Loucy (cell line): ENCODE measurements around the gene HPS1.
"Not testable (repeated sequence)": the region's sequence is repeated elsewhere in the genome, so short reads cannot be mapped to it uniquely, and the experiment has no call there.

Source experiments
- H2AFZ ChIP-seq: fragments of 200-600 bp; sonication (generic); 2 replicates; pipeline ENCODE4 v1.6.0; 2016; ENCODE audit warnings: antibody characterized with exemption, mild to moderate bottlenecking, low read length, moderate library complexity
- H3F3A ChIP-seq: fragments of 200-600 bp; 2 replicates; pipeline ENCODE4 v1.6.0; 2016; ENCODE audit warnings: antibody characterized with exemption, low read depth, mild to moderate bottlenecking
- H3K27me3 ChIP-seq: fragments of 200-600 bp; sonication (generic); 2 replicates; pipeline ENCODE4 v1.6.1; 2014; ENCODE audit warnings: low read length, mild to moderate bottlenecking; ENCODE audit not compliant: insufficient read depth, poor library complexity, severe bottlenecking
- H3K36me3 ChIP-seq: fragments of 200-600 bp; sonication (generic); 2 replicates; pipeline ENCODE4 v1.6.1; 2016; ENCODE audit warnings: low read length; ENCODE audit not compliant: insufficient read depth
- H3K4me1 ChIP-seq: fragments of 200-600 bp; sonication (generic); 2 replicates; pipeline ENCODE4 v1.5.1; 2014; ENCODE audit warnings: low read length, mild to moderate bottlenecking; ENCODE audit not compliant: insufficient read depth, poor library complexity, severe bottlenecking
- H3K4me2 ChIP-seq: fragments of 200-600 bp; sonication (generic); 2 replicates; pipeline ENCODE4 v1.6.0; 2014; ENCODE audit warnings: antibody characterized with exemption, low read length, low read depth, mild to moderate bottlenecking; ENCODE audit not compliant: poor library complexity, severe bottlenecking
- H3K4me3 ChIP-seq: fragments of 200-600 bp; sonication (generic); 2 replicates; pipeline ENCODE4 v1.5.1; 2014; ENCODE audit warnings: low read length, mild to moderate bottlenecking, mixed read lengths; ENCODE audit not compliant: poor library complexity, severe bottlenecking
- H3K79me2 ChIP-seq: fragments of 200-600 bp; sonication (generic); 2 replicates; pipeline ENCODE4 v1.6.1; 2014; ENCODE audit warnings: low read length; ENCODE audit not compliant: insufficient read depth
- H3K9ac ChIP-seq: fragments of 200-600 bp; sonication (generic); 2 replicates; pipeline ENCODE4 v1.6.0; 2014; ENCODE audit warnings: mild to moderate bottlenecking, low read depth, low read length, moderate library complexity; ENCODE audit not compliant: poor library complexity, severe bottlenecking
- H3K9me2 ChIP-seq: fragments of 200-600 bp; sonication (generic); replicated peaks from 2 replicates; pipeline ENCODE4 v1.6.1; 2016; ENCODE audit warnings: low read depth, low read length, mixed read lengths
- H3K9me3 ChIP-seq: fragments of 200-600 bp; sonication (generic); 2 replicates; pipeline ENCODE4 v1.6.1; 2014; ENCODE audit warnings: mild to moderate bottlenecking, antibody characterized with exemption, low read length, low read depth; ENCODE audit not compliant: insufficient read depth
- H4K20me1 ChIP-seq: fragments of 200-600 bp; sonication (generic); 2 replicates; pipeline ENCODE4 v1.6.0; 2014; ENCODE audit warnings: antibody characterized with exemption, low read length, mild to moderate bottlenecking; ENCODE audit not compliant: insufficient read depth, poor library complexity, severe bottlenecking
- EZH2phosphoT487 ChIP-seq: fragments of 200-600 bp; IDR thresholded peaks from 2 replicates; pipeline ENCODE4 v1.6.1; 2018; ENCODE audit warnings: antibody characterized with exemption, mild to moderate bottlenecking, moderate library complexity, borderline replicate concordance
- TF ChIP-seq, protein P1 (sequence below): fragments of 200-600 bp; sonication (generic); conservative IDR thresholded peaks from 2 replicates; pipeline ENCODE4 v1.5.1; 2014; ENCODE audit warnings: mild to moderate bottlenecking, antibody characterized with exemption, low read length

Gene HPS1

DNA sequence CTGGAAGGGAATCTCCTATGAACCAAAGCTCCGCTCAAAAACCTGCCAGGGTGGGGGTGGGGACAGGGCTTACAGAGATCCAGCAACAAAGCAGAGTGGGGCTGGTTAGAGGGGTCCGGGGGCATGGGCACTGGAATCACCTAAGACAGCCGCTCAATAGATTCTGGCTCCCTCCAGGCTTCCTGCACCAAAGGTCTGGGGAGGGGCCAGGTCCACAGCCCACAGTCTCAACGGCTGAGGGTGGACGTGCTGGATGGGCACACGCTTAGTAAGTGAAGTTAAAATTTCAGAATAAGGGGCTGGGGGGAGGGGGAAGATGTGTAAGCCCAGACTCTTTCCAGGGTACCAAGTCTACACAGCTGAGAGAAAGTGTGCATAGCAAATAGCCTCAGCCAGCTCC, 62.9 kb downstream of the HPS1 start:
- Histone ChIP-seq H2AFZ (no peak overlapping the region), H4K20me1 (no peaks in the 10 kb centered on the region), H3K4me3 (no peak overlapping the region), H3K9me3 (no peaks in the 10 kb centered on the region), H3K4me2 (no peak overlapping the region), H3K9me2 (no peaks in the 10 kb centered on the region), H3K36me3 (no peaks in the 10 kb centered on the region), H3K79me2 (no peaks in the 10 kb centered on the region), H3K9ac (no peak overlapping the region), H3F3A (no peaks in the 10 kb centered on the region), H3K4me1 (no peaks in the 10 kb centered on the region), H3K27me3 (no peaks in the 10 kb centered on the region)
- TF ChIP-seq EZH2phosphoT487, result no peak
- TF ChIP-seq, protein P1, sequence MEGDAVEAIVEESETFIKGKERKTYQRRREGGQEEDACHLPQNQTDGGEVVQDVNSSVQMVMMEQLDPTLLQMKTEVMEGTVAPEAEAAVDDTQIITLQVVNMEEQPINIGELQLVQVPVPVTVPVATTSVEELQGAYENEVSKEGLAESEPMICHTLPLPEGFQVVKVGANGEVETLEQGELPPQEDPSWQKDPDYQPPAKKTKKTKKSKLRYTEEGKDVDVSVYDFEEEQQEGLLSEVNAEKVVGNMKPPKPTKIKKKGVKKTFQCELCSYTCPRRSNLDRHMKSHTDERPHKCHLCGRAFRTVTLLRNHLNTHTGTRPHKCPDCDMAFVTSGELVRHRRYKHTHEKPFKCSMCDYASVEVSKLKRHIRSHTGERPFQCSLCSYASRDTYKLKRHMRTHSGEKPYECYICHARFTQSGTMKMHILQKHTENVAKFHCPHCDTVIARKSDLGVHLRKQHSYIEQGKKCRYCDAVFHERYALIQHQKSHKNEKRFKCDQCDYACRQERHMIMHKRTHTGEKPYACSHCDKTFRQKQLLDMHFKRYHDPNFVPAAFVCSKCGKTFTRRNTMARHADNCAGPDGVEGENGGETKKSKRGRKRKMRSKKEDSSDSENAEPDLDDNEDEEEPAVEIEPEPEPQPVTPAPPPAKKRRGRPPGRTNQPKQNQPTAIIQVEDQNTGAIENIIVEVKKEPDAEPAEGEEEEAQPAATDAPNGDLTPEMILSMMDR, result no peak

DNA sequence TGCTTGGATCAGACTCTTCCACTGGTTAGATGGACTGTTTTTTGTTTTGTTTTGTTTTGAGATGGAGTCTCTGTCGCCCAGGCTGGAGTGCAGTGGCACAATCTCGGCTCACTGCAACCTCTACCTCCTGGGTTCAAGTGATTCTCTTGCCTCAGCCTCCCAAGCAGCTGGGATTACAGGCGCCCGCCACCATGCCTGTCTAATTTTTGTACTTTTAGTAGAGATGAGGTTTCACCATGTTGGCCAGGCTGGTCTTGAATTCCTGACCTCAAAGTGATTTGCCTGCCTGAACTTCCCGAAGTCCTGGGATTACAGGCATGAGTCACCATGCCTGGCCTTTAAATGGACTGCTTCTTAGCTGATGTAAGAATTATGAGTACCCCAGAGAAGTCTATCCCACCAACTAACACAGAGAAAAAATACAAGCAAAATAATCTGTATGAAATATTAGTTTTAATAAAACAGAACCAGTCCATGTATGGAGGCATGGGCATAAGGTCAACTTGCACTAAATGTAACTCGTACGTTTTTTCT, 63.5 kb downstream of the HPS1 start:
- not testable (repeated sequence) for H3K4me1 ChIP-seq, H3F3A ChIP-seq, H3K27me3 ChIP-seq, H3K9me3 ChIP-seq, H2AFZ ChIP-seq, H3K9ac ChIP-seq, H3K9me2 ChIP-seq, H4K20me1 ChIP-seq, H3K36me3 ChIP-seq, H3K79me2 ChIP-seq, H3K4me3 ChIP-seq, H3K4me2 ChIP-seq

DNA sequence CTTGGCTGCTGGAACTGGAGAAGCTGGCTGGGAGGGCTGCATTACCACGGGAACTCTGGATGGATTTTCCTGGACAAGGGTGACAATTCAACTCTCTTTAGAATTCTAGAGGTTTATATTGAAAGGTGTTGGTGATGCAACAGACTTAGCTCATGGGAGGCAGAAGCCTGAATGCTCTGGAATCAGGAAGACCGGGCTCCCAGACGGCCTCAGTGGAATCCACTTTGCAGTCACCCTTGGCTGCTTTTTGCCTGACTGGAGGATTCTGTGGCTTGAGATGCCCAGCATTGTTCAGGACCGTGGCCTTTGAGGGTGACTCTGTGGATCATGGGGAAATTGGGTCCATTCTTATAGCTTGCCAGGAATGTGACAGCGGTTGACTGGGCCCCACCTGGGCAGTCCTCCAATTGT, 64.0 kb downstream of the HPS1 start:
- Histone ChIP-seq H3K79me2 (no peaks in the 10 kb centered on the region), H3K4me1 (no peaks in the 10 kb centered on the region), H3K9ac (no peak overlapping the region), H4K20me1 (no peaks in the 10 kb centered on the region), H2AFZ (no peak overlapping the region), H3K9me2 (no peaks in the 10 kb centered on the region), H3K36me3 (no peaks in the 10 kb centered on the region), H3K4me3 (no peak overlapping the region), H3K4me2 (no peak overlapping the region), H3K27me3 (no peaks in the 10 kb centered on the region), H3K9me3 (no peaks in the 10 kb centered on the region), H3F3A (no peaks in the 10 kb centered on the region)
- TF ChIP-seq EZH2phosphoT487, result no peak
- TF ChIP-seq, protein P1, result no peak

DNA sequence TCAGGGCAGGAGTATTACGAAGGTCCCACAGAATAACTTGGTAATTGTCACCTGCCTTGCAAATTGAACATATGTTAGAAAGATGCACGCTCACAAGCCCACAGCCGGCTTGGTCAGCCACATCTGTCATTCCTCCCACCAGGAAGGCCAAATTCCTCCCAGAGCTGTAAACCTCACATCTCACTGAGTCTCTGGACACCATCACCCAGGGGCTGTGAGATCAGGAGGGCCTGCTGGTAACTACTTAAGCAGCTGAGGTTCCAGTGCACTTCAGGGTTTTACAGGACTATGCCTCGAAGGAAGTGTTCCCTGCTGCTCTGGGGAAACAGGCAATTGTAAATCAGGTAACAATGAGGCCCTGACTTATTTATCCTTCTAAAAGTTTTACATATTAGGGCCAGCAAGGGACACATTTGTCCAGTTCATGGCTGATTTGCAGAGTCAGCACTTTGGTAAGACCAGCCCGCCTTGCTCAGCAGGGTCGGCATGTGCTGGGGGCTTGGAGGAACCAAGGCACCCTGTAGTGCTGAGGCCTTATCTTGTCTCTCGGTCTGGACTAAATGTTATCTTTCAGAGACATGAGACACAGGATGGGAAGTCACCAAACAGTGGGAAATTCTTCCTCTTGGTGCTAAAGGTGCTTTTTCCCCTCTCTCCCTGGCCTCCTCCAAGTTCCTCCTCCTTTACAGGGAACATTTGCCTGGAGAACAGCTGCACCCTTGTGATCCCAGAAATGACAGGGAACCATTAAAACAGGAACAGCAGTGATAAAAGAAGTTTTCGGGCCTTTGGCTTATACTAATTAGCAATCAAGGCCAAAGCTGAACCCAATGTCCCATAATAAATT, 66.0 kb downstream of the HPS1 start:
- Histone ChIP-seq H3K4me3 (no peak overlapping the region), H3K9me2 (no peaks in the 10 kb centered on the region), H3K9me3 (no peaks in the 10 kb centered on the region), H4K20me1 (no peaks in the 10 kb centered on the region), H3K4me2 (no peak overlapping the region), H2AFZ (no peak overlapping the region), H3K9ac (no peak overlapping the region), H3K36me3 (no peaks in the 10 kb centered on the region), H3K27me3 (no peaks in the 10 kb centered on the region), H3K79me2 (no peaks in the 10 kb centered on the region), H3F3A (no peaks in the 10 kb centered on the region), H3K4me1 (no peaks in the 10 kb centered on the region)
- TF ChIP-seq, protein P1, result no peak
- TF ChIP-seq EZH2phosphoT487, result no peak
